NCI-H345 treated with DMSO at 0.1 percent for 48 hours (cell line): ENCODE results near the gene UGT8.
A peak's percentile ranks its signal among the peaks of the same experiment; 100 is the strongest.
"Not testable (repeated sequence)": the region's sequence is repeated elsewhere in the genome, so short reads cannot be mapped to it uniquely, and the experiment has no call there.

Experiments
- DNase-seq: peaks from one replicate; lab custom pipeline; 2025; ENCODE audit not compliant: unreplicated experiment; lab: John Stamatoyannopoulos, UW

The UGT8 gene

DNA sequence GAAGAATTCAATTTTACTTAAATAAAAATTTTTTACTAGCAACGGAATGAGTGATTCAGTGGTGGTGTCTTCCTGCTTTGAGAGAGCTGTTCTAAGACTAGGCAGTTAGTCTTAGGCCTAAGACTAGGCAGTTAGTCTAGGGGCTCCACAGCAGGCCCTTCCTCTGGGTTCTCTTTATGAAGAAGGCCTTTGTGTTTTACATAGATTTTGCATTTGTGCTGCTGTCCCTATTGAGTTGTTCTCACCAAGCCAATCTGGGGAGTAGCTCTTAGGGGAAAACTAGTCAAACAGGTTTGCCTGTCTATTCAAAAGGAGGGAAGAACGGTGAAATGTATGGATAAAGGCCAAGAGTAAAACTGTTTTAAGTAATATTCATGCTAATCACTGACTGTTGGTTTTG is 7.6 kb downstream of the UGT8 start:
- peak; percentile 70 for DNase-seq

DNA sequence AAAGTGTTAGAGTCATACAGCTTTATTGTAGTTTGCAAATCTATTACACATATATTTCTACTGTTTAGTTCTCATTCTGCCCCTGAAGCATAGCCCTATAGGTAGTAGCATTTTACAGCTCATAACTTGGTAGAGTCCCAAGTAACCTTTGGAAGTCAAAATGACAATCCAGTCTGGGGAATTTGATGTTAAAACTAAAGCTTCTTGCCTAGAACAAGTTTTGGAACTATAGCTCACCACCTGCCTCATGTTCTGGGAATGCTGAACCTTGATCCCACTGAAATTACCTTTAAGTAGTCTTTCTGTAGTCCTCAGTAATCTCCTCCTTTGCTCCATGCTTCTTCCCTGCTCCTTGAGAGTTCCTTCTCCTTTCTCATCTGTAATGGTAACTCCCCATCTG is 8.4 kb downstream of the UGT8 start:
- no peak for DNase-seq

DNA sequence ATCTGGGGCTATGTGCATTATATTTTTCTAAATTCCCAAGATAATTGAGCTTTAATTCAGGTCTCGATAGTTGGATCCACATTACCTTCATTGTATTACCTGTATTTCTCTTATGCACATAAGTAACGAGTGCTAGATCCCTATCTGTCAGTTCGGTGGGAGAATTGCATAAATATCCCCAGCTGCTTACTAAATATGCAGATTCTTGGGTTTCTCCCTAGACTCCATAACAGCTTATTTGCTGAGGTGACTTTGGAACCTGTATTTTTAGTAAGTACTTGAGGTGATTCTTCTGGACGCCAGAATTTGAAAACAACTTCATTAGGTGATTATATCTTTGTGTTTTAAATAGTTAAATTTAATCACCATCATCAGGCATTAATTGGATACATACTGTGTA is 15.0 kb downstream of the UGT8 start:
- DNase-seq, result no peak

DNA sequence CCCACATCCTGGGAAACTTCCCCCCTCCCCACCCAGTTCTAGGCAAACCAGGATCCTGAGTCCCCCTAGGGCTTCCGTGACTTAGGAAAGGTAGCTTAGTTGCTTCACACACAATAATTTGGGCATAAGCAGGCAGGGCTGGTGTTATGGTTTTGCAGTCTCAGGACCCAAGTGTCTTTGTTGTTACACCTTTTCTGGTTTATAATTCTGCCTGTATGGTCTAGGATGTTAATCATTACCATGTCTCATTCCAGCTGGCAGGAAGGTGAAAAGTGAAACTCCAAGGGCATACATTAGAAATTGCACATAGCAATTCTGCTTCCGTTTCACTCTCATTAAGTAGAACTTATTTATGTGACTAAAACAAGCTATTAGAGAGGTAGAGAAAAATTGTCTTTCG is 16.8 kb downstream of the UGT8 start:
- no peak for DNase-seq

DNA sequence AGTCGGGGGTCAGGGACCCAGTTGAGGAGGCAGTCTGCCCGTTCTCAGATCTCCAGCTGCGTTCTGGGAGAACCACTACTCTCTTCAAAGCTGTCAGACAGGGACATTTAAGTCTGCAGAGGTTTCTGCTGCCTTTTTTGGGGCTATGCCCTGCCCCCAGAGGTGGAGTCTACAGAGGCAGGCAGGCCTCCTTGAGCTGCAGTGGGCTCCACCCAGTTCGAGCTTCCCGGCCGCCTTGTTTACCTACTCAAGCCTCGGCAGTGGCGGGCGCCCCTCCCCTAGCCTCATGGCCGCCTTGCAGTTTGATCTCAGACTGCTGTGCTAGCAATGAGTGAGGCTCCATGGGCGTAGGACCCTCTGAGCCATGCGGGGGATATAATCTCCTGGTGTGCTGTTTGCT is 17.4 kb downstream of the UGT8 start:
- DNase-seq, result not testable (repeated sequence)

DNA sequence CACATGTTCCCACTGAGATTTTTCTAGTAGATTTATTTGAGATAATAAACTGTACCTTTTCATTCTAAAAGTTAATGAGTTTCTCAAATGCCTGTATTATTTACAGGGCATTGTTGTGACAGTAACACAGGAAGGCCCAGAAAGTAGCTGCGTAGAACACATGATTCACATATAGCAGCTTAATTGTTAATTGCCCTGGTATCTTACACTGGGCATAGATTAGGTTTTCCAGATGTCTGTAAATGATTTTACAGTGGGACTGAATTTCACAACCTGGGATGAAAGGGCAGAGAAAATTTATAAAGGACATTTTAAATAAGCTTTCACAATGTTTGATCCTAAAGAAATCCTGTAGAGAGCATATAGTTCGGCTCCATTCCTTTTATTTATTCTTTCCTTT is 27.6 kb downstream of the UGT8 start:
- DNase-seq, result no peak

DNA sequence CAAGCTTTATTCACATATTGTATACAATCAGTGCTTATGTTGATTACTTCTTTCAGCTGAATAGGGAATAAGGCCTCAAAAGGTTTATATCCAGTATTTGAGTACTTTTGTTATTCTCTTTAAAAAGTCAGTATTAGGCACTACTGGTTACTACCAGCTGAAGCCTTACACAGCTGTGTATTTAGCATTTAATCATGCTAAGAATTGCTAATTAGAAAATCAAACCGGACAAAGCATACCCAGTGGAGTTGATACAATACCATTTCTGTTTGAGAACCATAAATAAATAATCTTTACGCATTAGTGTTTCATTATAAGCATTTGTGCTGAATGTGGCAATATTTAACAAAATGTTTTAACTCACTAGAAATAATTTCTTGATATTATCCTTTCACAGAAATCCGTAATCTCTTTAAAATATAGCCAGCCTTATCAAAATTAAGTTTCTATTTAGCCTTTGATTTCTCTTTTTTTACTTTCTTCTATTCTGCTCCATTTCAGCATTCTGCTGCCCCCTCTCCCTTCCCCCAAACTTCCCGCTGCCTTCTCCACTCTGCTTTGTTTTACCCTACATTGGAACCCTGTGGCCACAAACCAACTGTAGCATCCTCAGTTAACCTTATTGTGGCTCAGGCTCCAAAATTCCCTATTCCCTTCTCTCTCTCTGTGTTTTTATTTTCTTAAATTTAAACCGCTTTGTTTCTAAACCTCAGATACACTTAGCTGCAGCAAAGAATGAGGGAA is 37.8 kb downstream of the UGT8 start:
- no peak for DNase-seq

DNA sequence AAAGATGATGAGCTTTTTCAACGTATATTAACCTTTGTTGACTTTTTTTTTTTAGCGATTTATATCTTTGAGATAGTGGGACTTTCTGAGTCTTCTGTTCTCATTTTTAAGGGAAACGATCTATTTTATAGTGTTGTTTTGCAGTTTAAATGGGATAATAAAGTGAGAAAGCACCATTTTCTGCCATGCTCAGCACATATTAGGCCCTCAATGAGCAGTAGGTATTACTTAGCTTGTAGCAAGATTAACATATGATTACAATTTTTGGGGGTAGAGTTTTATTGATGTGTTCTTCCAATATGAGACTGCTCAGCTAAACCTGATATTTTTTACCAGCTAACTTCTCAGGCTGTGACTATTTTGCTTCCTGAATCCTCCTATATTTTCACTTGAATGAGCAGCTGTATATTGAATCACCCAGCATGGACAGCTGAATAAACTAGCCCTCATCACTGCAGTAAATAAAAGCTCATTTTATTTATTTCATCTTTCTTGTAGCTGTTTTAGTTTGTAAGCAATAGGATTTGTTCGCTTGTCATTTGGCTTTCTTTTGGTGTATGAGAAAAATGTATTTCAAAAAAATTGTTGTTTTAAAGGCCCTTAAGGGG is 43.7 kb downstream of the UGT8 start:
- no peak for DNase-seq

DNA sequence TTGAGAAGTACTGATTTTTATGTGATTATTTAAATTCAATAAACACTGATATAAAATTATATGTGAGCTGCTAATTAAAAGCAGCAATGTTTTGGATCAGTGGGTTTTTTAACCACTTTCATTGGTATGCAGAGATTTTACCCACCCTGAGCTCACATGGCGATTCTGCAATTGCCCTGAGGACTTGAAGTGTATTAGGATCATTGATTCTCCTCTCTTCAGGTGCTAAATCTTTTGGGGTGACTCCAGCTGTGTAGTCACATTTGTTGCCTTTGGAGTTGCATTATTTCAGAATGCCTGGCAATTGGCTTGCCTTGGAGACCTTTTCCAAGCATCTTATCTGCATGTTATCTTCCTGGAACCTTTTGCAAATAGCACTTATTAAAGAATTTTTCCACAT is 51.3 kb downstream of the UGT8 start:
- no peak for DNase-seq

DNA sequence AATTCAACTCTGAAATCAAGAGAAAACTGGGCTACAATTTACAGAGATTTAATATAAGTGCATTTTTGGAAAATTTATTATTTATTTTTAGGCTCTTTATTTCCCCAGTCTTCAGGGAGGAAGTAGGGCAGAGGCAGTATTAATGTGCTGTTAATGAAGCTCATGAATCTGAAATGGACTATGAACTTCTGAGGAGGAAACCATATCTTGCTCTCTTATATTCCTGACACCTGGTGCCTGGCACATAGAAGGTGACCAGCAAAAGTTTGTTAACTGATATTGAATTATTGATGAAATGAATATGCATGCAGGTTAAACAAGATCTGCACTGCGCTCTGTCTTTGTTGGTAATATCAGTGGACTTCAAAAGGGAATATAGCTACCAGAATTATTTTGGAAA is 55.1 kb downstream of the UGT8 start:
- DNase-seq, result no peak

DNA sequence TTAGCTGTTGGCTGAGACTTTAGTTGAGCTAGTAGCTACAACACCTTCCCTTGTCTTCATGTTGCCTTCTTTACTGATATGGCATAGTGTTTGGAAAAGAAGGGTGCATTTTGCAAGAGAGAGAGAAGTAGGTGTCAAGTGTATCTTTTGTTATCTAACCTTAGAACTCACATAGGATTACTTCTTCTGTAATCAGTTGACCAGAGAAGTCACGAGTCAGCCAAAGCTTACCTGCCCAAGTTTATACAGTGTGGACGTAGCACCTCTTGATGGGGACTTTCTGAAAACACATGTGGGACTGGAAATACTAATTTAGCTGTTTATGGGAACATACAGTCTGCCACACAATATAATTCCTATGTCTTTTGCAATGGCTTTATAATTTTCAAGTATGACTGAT is 56.0 kb downstream of the UGT8 start:
- no peak for DNase-seq

DNA sequence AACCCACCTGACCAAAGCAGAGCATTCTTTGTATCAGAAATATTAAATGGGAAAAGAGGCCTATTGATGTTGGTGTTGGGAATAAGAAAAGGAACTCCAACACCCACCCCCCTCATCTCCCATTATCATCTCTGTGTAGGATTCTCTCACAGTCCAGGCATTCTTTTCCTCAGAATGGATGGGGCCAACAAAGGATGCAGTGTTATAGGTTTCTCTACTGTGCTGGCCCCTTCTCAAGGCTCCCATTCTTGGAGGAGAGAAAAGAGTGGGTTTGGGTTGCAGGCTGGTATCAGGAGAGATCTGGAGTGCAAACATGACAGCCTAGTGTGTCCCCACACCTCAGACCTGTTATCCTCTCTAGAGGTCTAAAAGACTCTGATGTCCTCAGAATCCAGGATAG is 59.6 kb downstream of the UGT8 start:
- DNase-seq, result no peak

DNA sequence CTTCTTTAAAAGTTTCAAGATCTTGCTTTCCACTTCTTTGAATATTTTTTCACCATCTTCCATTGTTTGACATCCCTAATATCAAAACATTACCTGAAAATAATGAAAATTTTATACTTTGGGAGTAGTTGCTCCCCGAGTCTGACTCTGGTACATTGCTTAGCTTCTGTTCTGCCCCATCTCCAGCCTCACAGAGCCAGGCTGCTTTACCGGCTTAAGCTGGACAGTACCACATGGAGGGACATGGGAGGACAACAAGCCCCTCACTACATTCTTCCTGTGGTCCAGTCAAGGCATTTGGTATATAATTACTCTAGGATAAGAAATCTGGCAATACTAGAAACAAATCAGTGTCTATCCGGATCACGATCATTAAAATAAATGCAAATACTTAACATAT is 60.2 kb downstream of the UGT8 start:
- DNase-seq, result no peak

DNA sequence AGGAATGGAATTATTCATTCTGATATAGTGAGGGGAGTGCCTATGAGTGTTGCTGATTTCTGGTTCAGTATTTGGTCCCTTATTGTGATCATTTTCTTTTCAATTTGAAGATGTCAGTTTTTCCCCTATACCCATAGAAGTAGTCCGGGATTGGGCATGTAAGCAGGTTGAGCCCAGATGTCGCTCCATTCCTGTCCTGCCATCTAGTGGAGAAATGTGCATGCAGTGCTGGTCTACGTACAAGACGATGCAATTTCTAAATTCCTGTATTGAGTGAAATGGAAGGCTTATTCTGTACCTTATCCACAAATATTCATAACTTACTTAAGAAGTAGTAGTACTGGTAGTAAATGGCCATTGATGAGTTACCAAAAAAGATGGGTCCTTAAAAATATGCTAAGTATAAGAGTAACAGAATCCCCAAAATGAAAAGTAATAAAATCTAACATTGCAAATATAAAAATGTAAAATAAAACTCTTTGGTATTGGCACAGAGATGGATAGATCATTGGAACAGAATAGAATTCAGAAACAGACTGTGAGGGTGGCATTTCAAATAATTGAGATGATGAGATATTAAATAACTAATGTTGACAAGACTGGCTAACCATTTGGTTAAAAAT is 60.9 kb downstream of the UGT8 start:
- peak; percentile 34 for DNase-seq

DNA sequence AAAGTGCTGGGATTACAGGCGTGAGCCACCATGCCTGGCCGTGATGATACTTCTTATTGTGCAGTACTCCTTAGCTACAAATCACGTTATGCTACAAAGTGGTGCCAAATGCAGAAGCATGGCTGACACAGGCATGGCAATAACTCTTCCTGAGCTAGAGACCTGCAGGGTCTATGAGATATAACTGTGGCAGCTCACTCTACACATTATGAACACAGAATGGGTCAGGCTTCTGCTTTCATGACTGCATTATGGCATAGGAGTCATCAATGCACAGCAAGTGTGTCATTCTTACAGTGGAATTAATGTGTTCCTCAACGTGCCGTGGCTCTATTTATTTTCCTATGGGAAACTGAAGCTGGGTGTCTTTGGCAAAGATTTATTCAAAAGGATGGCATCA is 64.5 kb downstream of the UGT8 start:
- DNase-seq, result no peak

DNA sequence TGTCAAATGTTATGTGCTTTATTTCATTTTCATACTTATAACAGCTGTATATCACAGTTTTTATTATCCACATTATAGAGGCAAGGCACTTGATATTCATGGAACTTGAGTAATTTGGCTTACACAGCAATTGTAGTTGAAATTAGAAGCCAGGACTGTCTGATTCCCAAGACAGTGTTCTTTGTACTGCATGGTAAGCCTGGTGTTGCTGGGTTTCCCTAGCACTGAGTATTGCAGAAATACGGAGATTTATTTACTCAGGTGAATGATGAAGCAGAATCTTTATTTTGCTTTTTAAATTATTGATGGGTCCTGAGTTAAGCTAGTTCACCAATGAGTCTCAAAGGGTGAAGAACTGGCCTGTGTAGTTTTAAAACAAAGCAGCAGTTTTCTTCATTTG is 70.0 kb downstream of the UGT8 start:
- no peak for DNase-seq

DNA sequence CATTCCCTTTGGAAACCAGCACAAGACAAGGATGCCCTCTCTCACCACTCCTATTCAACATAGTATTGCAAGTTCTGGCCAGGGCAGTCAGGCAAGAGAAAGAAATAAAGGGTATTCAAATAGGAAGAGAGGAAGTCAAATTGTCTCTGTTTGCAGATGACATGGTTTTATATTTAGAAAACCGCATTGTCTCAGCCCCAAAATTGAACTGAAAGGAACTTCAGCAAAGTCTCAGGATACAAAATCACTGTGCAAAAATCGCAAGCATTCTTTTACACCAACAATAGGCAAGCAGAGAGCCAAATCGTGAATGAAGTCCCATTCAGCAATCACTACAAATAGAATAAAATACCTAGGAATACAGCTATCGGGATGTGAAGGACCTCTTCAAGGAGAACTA is 72.1 kb downstream of the UGT8 start:
- not testable (repeated sequence) for DNase-seq

DNA sequence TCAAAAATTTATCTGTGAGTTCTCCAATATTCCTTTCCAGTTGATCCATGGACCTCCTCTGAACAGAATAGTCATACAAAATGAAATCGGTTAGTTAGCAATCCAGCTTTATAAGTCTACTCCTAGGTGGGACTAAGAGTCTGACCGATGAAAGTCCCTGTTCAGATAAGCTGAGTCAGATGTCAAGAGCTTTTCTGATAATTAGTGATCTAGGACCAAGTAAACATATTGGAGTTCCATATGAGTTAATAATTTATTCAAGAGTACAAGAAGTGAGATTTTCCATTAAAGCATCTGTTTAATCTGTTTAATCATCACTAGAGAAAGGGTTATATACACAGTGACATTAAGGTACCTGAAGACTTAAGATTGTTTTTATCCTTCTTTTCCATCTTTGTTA is 74.7 kb downstream of the UGT8 start:
- DNase-seq, result no peak

DNA sequence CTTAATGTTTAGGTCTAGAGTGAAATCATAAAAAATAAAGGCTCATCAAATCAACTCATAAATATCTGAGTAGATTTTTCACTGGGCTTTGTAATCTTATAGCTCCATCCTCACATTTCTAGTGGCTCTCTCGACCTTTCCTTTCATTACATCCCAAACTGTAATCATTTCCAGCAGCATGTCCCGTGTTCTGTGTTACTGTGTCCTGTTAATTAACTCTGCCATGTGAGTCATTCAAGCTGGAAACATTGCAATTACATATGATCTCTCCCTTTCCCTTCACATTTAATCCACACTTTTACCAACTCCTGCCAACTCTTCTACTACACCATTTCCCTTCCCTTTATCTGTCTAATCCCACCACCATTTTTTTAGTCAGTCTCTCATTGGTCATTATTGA is 75.5 kb downstream of the UGT8 start:
- no peak for DNase-seq

DNA sequence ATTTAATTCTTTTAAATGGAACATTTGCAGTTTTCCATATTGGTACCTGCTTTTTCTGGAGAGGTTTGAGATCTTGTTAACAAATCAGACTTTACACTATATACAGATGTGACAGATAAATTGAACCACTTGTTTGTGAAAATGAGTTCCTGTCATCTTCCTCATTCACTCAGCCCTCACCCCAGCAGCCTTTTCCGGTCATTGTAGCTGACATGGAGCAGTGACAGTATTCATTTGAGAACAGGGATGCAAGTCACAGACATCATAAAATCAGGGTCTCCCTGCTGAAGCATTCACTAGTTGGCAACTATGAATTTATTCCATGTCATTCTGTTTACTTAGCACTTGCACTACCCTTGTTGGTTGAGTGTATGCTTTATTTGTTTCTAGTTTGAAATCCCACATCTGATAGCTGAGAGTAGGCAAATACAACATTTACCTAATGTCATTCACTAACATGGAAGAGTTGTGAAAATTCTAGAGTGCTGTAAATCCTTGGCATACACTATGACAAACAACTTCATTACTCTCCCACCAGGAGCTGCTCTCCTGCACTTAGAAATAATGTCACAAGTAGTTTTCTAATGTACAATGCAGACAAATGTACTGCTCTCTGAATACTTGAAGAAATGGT is 78.9 kb downstream of the UGT8 start:
- no peak for DNase-seq

DNA sequence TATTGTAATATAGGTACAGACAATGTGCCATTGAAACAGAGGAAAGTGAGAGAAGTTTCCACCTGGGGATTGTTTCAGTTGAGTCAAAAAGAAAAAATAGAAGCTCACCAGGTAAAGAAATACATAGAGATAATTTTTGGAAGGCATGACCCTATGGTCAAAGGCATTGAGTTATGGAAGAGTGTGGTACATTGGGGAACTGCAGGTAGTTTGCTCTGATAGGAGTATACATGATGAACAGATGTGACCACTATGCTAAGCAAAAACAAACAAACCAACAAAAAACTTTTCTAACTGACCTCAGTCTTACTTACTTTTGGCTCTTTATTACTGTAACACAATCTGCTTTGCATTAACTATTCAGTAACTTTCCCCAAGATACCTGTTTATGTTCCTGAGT is 85.9 kb downstream of the UGT8 start:
- DNase-seq, result no peak

DNA sequence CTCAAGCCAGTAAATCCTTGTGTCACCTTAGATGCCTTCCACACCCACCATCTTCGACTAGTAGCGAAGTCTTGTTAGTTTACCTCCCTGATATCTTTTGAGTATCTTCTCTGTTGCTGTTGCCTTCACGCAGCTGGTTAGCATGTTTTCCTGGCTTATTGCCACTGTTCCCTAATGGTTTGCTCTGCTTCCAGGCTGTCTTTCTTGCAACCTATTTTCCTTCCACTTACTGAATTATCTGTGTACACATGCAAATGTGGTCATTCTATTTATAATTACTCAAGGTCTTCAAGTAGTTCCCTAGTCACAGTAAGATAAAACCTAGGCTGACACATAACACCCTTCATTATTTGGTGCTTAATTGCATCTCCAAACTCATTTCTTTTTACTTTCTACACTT is 89.5 kb downstream of the UGT8 start:
- no peak for DNase-seq
